ENCODE data around the gene TPRN. TPM values are rescaled to one million over a fixed set of nuclear protein-coding genes. Genes with fewer than 3 reads are reported as not detected.

TPRN gene
- total and polyA plus RNA-seq, 9 of the 15 experiments (the other 6 are each of a cell fraction or from before 2014, with no cell fraction given), result 0.31 to 31.9 (median 4.4) TPM

DNA sequence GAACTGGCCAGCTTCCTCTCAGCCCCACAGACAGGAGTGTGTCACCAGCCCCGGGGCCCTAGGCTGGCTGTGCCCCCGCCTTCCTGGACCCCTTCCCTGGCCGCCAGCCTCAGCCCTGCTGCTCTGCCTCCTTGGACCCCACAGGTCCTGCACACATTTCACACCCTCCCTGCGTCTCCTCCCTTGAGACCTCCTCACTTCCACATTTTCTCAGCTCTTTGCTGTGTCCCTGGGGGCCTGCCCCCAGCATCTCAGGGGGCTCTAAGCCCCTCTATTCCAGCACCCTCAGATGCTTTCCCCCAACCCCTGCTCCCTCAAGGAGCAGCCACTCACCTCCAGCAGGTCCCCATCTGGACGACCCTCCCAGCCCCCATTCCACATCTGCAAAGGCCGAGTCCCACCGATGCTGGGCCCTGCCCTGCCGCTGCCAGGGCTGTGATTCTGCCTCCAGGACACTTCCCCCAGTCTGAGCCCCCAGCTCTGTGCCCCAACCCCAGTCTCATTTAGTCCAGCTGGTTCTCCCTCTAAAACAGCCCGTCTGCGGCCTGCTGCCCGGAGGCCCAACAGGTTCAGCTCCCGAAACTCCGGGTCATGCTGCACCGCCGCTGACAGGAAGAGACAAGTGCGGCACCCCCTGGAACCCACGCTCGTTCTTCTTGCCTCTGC, 34.4 kb upstream of the TPRN start:
- H3K4me3 ChIP-seq, result no peak overlapping the region
- H3K4me2 ChIP-seq (ENCODE audit: insufficient read depth, low read length), result no peak overlapping the region
- whole genome bisulfite sequencing (ENCODE audit: insufficient coverage, low coverage, missing lambda C conversion rate), result 79% methylated on average over 16 of the region's 18 CpGs

DNA sequence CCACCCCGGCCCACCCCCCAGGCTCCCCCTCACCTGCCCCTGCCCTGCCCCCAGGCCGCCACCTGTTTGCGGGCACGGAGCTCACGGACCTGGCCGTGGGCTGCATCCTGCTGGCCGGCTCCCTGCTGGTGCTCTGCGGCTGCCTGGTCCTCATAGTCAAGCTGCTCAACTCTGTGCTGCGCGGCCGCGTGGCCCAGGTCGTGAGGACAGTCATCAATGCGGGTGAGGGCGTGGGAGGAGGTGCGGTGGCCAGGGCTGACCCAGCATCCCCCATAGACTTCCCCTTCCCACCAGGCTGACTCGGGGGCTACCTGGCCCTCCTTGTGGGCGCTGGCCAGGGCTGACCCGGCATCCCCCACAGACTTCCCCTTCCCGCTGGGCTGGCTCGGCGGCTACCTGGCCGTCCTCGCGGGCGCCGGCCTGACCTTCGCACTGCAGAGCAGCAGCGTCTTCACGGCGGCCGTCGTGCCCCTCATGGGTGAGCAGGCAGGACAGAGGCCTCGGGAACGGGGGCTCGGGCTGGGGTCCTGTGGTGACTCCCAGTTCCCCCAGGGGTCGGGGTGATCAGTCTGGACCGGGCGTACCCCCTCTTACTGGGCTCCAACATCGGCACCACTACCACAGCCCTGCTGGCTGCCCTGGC, 33.6 kb upstream of the TPRN start:
- in situ Hi-C loops (cut with MboI), result loop anchor here (25.0 kb wide), 1 partner anchor 447 kb away; the partner anchor contains the start of genes CCDC183 and TMEM141
- DNase-seq (ENCODE audit: extremely low read depth in 1 of 4, low spot score in 3 of 4) (peak in 3 of 4 experiments; percentile 26 to 35 (median 28)), ATAC-seq (no peak), FAIRE-seq (no peak)
- H3K4me2 ChIP-seq (ENCODE audit: insufficient read depth, low read length), result no peak overlapping the region
- no peaks in the 10 kb centered on the region for H4K20me1 ChIP-seq (replicated peaks; ENCODE audit: control insufficient read depth, insufficient read depth, low read length)
- no TSS peak for BruUV-seq (replicated peaks)
- peaks cover 4% of the 10 kb centered on the region for H3K9me1 ChIP-seq (ENCODE audit: control insufficient read depth, insufficient read depth, low read length)
- no peak overlapping the region for H3K27ac ChIP-seq (ENCODE audit: extremely low read depth, low read depth, low read length)
- intact Hi-C loops (cut with micrococcal nuclease), result no loop called here
- ChIA-PET CTCF (ENCODE audit: low intra/inter-chr PET ratio) (no interaction called here), POLR2A (interaction anchor here (0.7 kb wide), 1 partner anchor 45 kb away, joined by 3 read pairs; no protein-coding TSS in a partner anchor)
- no peaks in the 10 kb centered on the region for H3K27me3 ChIP-seq (ENCODE audit: control insufficient read depth in 2 of 2, insufficient read depth in 2 of 2, low read length in 2 of 2)
- no peak overlapping the region for H3K4me3 ChIP-seq
- no peak overlapping the region for H2AFZ ChIP-seq (ENCODE audit: low read depth, low read length)
- H3K79me2 ChIP-seq (ENCODE audit: control insufficient read depth, insufficient read depth, low read length), result peaks cover 14% of the 10 kb centered on the region
- H3K9me3 ChIP-seq (replicated peaks; ENCODE audit: control insufficient read depth, insufficient read depth, low read depth, low read length), result no peaks in the 10 kb centered on the region
- peak overlapping the region in 1 of 2 experiments; percentile 76; a peak in 2 of 4 replicates for H3K9ac ChIP-seq (ENCODE audit: insufficient read depth in 1 of 2, low read depth in 2 of 2, low read length in 2 of 2)
- peaks cover 4% of the 10 kb centered on the region; the same call in 1 of the 3 replicates for H3K36me3 ChIP-seq (ENCODE audit: control insufficient read depth, insufficient read depth, low read length)
- WGBS (ENCODE audit: insufficient coverage, low coverage, missing lambda C conversion rate), result 57% methylated on average over 23 of the region's 40 CpGs
- H3K4me1 ChIP-seq (replicated peaks in 1 of 2; ENCODE audit: control insufficient read depth in 2 of 2, insufficient read depth in 2 of 2, low read length in 2 of 2), result peaks cover 16 to 100% of the 10 kb centered on the region in 2 experiments
- TF ChIP-seq ZNF253 (CRISPR knock-in tag; conservative IDR thresholded peaks at IDR 0.05) (no peak), L3MBTL2 (IDR thresholded peaks at IDR 0.05) (no peak; the same call in 1 of the 2 replicates), TRIM28 (IDR thresholded peaks at IDR 0.05) (no peak)
- TF ChIP-seq, protein P1, sequence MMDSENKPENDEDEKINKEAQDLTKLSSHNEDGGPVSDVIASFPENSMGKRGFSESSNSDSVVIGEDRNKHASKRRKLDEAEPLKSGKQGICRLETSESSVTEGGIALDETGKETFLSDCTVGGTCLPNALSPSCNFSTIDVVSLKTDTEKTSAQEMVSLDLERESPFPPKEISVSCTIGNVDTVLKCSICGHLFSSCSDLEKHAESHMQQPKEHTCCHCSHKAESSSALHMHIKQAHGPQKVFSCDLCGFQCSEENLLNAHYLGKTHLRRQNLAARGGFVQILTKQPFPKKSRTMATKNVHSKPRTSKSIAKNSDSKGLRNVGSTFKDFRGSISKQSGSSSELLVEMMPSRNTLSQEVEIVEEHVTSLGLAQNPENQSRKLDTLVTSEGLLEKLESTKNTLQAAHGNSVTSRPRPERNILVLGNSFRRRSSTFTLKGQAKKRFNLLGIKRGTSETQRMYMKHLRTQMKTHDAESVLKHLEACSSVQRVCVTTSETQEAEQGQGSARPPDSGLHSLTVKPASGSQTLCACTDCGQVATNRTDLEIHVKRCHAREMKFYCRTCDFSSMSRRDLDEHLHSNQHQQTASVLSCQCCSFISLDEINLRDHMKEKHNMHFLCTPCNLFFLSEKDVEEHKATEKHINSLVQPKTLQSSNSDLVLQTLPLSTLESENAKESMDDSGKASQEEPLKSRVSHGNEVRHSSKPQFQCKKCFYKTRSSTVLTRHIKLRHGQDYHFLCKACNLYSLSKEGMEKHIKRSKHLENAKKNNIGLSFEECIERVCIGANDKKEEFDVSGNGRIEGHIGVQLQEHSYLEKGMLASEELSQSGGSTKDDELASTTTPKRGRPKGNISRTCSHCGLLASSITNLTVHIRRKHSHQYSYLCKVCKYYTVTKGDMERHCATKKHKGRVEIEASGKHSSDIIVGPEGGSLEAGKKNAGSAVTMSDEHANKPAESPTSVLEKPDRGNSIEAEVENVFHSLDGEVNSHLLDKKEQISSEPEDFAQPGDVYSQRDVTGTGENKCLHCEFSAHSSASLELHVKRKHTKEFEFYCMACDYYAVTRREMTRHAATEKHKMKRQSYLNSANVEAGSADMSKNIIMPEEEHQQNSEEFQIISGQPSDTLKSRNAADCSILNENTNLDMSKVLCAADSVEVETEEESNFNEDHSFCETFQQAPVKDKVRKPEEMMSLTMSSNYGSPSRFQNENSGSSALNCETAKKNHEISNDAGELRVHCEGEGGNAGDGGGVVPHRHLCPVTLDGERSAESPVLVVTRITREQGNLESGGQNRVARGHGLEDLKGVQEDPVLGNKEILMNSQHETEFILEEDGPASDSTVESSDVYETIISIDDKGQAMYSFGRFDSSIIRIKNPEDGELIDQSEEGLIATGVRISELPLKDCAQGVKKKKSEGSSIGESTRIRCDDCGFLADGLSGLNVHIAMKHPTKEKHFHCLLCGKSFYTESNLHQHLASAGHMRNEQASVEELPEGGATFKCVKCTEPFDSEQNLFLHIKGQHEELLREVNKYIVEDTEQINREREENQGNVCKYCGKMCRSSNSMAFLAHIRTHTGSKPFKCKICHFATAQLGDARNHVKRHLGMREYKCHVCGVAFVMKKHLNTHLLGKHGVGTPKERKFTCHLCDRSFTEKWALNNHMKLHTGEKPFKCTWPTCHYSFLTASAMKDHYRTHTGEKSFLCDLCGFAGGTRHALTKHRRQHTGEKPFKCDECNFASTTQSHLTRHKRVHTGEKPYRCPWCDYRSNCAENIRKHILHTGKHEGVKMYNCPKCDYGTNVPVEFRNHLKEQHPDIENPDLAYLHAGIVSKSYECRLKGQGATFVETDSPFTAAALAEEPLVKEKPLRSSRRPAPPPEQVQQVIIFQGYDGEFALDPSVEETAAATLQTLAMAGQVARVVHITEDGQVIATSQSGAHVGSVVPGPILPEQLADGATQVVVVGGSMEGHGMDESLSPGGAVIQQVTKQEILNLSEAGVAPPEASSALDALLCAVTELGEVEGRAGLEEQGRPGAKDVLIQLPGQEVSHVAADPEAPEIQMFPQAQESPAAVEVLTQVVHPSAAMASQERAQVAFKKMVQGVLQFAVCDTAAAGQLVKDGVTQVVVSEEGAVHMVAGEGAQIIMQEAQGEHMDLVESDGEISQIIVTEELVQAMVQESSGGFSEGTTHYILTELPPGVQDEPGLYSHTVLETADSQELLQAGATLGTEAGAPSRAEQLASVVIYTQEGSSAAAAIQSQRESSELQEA (IDR thresholded peaks at IDR 0.05; ENCODE audit: low read depth), result no peak

More for the DNA sequence above, 34.4 kb upstream of the TPRN start:
- ATAC-seq (no peak), DNase-seq (ENCODE audit: extremely low read depth in 1 of 4, low spot score in 3 of 4) (no peak), FAIRE-seq (no peak)
- no peaks in the 10 kb centered on the region for H3K9me3 ChIP-seq (replicated peaks; ENCODE audit: control insufficient read depth, insufficient read depth, low read depth, low read length)
- BruUV-seq (replicated peaks), result no TSS peak
- ChIA-PET POLR2A (interaction anchor here (0.7 kb wide), 1 partner anchor 46 kb away, joined by 3 read pairs; no protein-coding TSS in a partner anchor), CTCF (ENCODE audit: low intra/inter-chr PET ratio) (interaction anchor here (1.6 kb wide), 1 partner anchor 46 kb away, joined by 11 read pairs; no protein-coding TSS in a partner anchor)
- intact Hi-C loops (cut with micrococcal nuclease), result no loop called here
- no peak overlapping the region for H3K27ac ChIP-seq (ENCODE audit: extremely low read depth, low read depth, low read length)
- no peak overlapping the region for H2AFZ ChIP-seq (ENCODE audit: low read depth, low read length)
- TF ChIP-seq LCOR (CRISPR knock-in tag; IDR thresholded peaks at IDR 0.05), result no peak
- TF ChIP-seq CC2D1A (IDR thresholded peaks at IDR 0.05), result no peak
- TF ChIP-seq NFE2L1 (tag; IDR thresholded peaks at IDR 0.05; ENCODE audit: borderline replicate concordance, low read depth), result no peak
- peak overlapping the region in 1 of 2 experiments; percentile 73; a peak in 2 of 4 replicates for H3K9ac ChIP-seq (ENCODE audit: insufficient read depth in 1 of 2, low read depth in 2 of 2, low read length in 2 of 2)
- no peaks in the 10 kb centered on the region for H4K20me1 ChIP-seq (replicated peaks; ENCODE audit: control insufficient read depth, insufficient read depth, low read length)
- H3K9me1 ChIP-seq (ENCODE audit: control insufficient read depth, insufficient read depth, low read length), result peaks cover 4% of the 10 kb centered on the region
- H3K4me1 ChIP-seq (replicated peaks in 1 of 2; ENCODE audit: control insufficient read depth in 2 of 2, insufficient read depth in 2 of 2, low read length in 2 of 2), result peaks cover 16 to 99% of the 10 kb centered on the region in 2 experiments
- in situ Hi-C loops (cut with MboI), result loop anchor here (25.0 kb wide), 1 partner anchor 448 kb away; the partner anchor contains the start of genes CCDC183 and TMEM141
- H3K79me2 ChIP-seq (ENCODE audit: control insufficient read depth, insufficient read depth, low read length), result peaks cover 21% of the 10 kb centered on the region
- no peaks in the 10 kb centered on the region for H3K27me3 ChIP-seq (ENCODE audit: control insufficient read depth in 2 of 2, insufficient read depth in 2 of 2, low read length in 2 of 2)
- H3K36me3 ChIP-seq (ENCODE audit: control insufficient read depth, insufficient read depth, low read length), result peaks cover 4% of the 10 kb centered on the region; the same call in 1 of the 3 replicates
